ENCODE data around the gene KCNJ12. TPM values are rescaled to one million over a fixed set of nuclear protein-coding genes. Genes with fewer than 3 reads are reported as not detected.

Gene KCNJ12
- total RNA-seq, 1 experiment from 2014 or later, result 2.3 TPM

DNA sequence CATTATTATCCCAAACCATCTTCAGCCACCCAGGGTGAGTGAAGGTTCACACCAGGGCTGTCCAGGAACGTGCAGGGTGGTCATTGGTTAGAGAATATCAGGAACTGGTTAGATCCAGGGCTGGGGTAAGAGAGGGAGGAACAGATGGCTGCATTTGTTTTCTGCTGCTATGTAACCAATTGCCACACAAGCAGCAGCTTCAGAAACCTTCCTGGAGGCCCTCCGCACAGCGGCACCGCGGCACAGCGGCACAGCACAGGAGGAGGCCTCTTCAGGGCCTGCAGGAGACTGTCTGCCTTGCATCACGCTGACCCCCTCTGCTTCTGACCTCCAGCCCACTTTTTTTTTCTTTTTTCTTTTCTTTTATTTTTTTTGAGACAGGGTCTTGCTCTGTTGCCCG is 86.1 kb downstream of the KCNJ12 start (continued):
- TF ChIP-seq, protein P1, sequence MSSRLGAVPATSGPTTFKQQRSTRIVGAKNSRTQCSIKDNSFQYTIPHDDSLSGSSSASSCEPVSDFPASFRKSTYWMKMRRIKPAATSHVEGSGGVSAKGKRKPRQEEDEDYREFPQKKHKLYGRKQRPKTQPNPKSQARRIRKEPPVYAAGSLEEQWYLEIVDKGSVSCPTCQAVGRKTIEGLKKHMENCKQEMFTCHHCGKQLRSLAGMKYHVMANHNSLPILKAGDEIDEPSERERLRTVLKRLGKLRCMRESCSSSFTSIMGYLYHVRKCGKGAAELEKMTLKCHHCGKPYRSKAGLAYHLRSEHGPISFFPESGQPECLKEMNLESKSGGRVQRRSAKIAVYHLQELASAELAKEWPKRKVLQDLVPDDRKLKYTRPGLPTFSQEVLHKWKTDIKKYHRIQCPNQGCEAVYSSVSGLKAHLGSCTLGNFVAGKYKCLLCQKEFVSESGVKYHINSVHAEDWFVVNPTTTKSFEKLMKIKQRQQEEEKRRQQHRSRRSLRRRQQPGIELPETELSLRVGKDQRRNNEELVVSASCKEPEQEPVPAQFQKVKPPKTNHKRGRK (CRISPR knock-in tag; IDR thresholded peaks at IDR 0.05; ENCODE audit: borderline replicate concordance), result no peak

DNA sequence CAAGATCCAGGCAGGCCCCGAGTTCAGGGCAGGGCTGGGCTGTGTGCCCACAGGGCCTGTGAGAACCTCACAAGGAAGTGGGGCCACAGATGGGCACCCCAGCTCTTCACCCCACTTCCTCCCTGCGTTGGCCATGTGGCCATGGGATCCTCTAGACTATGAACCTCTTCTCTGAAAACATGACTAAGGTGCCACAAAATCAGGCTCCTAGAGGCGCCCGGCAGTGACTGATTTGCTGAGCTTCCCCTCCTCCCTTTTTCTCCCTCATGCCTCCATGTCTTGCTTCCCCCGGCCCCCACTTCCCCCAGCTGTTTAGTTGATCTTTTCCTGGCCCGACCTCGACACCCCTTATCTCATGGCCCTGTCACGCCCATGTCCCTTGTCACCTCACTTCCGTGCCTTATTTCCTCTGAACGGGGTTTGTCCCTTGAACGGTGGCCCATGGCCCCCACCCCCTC is 87.1 kb downstream of the KCNJ12 start:
- DNase-seq (ENCODE audit: low spot score), result no peak
- Mint-ChIP-seq H3K36me3 (peaks cover 2% of the 10 kb centered on the region; the same call in 1 of the 2 replicates), H3K27ac (no peak overlapping the region), H3K4me1 (peaks cover 22% of the 10 kb centered on the region), H3K27me3 (ENCODE audit: low read depth) (peaks cover 60% of the 10 kb centered on the region), H3K4me3 (peak overlapping the region; percentile 64), H3K9me3 (peaks cover 3% of the 10 kb centered on the region)
- TF ChIP-seq, protein P2, sequence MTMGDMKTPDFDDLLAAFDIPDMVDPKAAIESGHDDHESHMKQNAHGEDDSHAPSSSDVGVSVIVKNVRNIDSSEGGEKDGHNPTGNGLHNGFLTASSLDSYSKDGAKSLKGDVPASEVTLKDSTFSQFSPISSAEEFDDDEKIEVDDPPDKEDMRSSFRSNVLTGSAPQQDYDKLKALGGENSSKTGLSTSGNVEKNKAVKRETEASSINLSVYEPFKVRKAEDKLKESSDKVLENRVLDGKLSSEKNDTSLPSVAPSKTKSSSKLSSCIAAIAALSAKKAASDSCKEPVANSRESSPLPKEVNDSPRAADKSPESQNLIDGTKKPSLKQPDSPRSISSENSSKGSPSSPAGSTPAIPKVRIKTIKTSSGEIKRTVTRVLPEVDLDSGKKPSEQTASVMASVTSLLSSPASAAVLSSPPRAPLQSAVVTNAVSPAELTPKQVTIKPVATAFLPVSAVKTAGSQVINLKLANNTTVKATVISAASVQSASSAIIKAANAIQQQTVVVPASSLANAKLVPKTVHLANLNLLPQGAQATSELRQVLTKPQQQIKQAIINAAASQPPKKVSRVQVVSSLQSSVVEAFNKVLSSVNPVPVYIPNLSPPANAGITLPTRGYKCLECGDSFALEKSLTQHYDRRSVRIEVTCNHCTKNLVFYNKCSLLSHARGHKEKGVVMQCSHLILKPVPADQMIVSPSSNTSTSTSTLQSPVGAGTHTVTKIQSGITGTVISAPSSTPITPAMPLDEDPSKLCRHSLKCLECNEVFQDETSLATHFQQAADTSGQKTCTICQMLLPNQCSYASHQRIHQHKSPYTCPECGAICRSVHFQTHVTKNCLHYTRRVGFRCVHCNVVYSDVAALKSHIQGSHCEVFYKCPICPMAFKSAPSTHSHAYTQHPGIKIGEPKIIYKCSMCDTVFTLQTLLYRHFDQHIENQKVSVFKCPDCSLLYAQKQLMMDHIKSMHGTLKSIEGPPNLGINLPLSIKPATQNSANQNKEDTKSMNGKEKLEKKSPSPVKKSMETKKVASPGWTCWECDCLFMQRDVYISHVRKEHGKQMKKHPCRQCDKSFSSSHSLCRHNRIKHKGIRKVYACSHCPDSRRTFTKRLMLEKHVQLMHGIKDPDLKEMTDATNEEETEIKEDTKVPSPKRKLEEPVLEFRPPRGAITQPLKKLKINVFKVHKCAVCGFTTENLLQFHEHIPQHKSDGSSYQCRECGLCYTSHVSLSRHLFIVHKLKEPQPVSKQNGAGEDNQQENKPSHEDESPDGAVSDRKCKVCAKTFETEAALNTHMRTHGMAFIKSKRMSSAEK (CRISPR knock-in tag; IDR thresholded peaks at IDR 0.05; ENCODE audit: borderline replicate concordance), result no peak
- TF ChIP-seq NR3C1 (CRISPR knock-in tag; conservative IDR thresholded peaks at IDR 0.05; ENCODE audit: low read depth) (no peak), ESRRA (CRISPR knock-in tag; IDR thresholded peaks at IDR 0.05; ENCODE audit: borderline replicate concordance) (no peak), FOXJ3 (CRISPR knock-in tag; IDR thresholded peaks at IDR 0.05; ENCODE audit: borderline replicate concordance) (no peak), CBFB (CRISPR knock-in tag; IDR thresholded peaks at IDR 0.05; ENCODE audit: low read depth) (no peak), SP1 (CRISPR knock-in tag; conservative IDR thresholded peaks at IDR 0.05) (no peak), ZNF416 (CRISPR knock-in tag; IDR thresholded peaks at IDR 0.05) (no peak)
- TF ChIP-seq, protein P3, sequence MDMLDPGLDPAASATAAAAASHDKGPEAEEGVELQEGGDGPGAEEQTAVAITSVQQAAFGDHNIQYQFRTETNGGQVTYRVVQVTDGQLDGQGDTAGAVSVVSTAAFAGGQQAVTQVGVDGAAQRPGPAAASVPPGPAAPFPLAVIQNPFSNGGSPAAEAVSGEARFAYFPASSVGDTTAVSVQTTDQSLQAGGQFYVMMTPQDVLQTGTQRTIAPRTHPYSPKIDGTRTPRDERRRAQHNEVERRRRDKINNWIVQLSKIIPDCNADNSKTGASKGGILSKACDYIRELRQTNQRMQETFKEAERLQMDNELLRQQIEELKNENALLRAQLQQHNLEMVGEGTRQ (CRISPR knock-in tag; IDR thresholded peaks at IDR 0.05), result no peak
- TF ChIP-seq, protein P4, sequence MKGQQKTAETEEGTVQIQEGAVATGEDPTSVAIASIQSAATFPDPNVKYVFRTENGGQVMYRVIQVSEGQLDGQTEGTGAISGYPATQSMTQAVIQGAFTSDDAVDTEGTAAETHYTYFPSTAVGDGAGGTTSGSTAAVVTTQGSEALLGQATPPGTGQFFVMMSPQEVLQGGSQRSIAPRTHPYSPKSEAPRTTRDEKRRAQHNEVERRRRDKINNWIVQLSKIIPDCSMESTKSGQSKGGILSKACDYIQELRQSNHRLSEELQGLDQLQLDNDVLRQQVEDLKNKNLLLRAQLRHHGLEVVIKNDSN (CRISPR knock-in tag; IDR thresholded peaks at IDR 0.05), result no peak
- TF ChIP-seq, protein P5, sequence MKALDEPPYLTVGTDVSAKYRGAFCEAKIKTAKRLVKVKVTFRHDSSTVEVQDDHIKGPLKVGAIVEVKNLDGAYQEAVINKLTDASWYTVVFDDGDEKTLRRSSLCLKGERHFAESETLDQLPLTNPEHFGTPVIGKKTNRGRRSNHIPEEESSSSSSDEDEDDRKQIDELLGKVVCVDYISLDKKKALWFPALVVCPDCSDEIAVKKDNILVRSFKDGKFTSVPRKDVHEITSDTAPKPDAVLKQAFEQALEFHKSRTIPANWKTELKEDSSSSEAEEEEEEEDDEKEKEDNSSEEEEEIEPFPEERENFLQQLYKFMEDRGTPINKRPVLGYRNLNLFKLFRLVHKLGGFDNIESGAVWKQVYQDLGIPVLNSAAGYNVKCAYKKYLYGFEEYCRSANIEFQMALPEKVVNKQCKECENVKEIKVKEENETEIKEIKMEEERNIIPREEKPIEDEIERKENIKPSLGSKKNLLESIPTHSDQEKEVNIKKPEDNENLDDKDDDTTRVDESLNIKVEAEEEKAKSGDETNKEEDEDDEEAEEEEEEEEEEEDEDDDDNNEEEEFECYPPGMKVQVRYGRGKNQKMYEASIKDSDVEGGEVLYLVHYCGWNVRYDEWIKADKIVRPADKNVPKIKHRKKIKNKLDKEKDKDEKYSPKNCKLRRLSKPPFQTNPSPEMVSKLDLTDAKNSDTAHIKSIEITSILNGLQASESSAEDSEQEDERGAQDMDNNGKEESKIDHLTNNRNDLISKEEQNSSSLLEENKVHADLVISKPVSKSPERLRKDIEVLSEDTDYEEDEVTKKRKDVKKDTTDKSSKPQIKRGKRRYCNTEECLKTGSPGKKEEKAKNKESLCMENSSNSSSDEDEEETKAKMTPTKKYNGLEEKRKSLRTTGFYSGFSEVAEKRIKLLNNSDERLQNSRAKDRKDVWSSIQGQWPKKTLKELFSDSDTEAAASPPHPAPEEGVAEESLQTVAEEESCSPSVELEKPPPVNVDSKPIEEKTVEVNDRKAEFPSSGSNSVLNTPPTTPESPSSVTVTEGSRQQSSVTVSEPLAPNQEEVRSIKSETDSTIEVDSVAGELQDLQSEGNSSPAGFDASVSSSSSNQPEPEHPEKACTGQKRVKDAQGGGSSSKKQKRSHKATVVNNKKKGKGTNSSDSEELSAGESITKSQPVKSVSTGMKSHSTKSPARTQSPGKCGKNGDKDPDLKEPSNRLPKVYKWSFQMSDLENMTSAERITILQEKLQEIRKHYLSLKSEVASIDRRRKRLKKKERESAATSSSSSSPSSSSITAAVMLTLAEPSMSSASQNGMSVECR (CRISPR knock-in tag; IDR thresholded peaks at IDR 0.05; ENCODE audit: borderline replicate concordance), result no peak
- TF ChIP-seq, protein P6, sequence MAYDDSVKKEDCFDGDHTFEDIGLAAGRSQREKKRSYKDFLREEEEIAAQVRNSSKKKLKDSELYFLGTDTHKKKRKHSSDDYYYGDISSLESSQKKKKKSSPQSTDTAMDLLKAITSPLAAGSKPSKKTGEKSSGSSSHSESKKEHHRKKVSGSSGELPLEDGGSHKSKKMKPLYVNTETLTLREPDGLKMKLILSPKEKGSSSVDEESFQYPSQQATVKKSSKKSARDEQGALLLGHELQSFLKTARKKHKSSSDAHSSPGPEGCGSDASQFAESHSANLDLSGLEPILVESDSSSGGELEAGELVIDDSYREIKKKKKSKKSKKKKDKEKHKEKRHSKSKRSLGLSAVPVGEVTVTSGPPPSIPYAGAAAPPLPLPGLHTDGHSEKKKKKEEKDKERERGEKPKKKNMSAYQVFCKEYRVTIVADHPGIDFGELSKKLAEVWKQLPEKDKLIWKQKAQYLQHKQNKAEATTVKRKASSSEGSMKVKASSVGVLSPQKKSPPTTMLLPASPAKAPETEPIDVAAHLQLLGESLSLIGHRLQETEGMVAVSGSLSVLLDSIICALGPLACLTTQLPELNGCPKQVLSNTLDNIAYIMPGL (CRISPR knock-in tag; IDR thresholded peaks at IDR 0.05), result no peak
- TF ChIP-seq, protein P7, sequence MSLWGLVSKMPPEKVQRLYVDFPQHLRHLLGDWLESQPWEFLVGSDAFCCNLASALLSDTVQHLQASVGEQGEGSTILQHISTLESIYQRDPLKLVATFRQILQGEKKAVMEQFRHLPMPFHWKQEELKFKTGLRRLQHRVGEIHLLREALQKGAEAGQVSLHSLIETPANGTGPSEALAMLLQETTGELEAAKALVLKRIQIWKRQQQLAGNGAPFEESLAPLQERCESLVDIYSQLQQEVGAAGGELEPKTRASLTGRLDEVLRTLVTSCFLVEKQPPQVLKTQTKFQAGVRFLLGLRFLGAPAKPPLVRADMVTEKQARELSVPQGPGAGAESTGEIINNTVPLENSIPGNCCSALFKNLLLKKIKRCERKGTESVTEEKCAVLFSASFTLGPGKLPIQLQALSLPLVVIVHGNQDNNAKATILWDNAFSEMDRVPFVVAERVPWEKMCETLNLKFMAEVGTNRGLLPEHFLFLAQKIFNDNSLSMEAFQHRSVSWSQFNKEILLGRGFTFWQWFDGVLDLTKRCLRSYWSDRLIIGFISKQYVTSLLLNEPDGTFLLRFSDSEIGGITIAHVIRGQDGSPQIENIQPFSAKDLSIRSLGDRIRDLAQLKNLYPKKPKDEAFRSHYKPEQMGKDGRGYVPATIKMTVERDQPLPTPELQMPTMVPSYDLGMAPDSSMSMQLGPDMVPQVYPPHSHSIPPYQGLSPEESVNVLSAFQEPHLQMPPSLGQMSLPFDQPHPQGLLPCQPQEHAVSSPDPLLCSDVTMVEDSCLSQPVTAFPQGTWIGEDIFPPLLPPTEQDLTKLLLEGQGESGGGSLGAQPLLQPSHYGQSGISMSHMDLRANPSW (CRISPR knock-in tag; conservative IDR thresholded peaks at IDR 0.05; ENCODE audit: low read depth), result no peak
- TF ChIP-seq, protein P8, sequence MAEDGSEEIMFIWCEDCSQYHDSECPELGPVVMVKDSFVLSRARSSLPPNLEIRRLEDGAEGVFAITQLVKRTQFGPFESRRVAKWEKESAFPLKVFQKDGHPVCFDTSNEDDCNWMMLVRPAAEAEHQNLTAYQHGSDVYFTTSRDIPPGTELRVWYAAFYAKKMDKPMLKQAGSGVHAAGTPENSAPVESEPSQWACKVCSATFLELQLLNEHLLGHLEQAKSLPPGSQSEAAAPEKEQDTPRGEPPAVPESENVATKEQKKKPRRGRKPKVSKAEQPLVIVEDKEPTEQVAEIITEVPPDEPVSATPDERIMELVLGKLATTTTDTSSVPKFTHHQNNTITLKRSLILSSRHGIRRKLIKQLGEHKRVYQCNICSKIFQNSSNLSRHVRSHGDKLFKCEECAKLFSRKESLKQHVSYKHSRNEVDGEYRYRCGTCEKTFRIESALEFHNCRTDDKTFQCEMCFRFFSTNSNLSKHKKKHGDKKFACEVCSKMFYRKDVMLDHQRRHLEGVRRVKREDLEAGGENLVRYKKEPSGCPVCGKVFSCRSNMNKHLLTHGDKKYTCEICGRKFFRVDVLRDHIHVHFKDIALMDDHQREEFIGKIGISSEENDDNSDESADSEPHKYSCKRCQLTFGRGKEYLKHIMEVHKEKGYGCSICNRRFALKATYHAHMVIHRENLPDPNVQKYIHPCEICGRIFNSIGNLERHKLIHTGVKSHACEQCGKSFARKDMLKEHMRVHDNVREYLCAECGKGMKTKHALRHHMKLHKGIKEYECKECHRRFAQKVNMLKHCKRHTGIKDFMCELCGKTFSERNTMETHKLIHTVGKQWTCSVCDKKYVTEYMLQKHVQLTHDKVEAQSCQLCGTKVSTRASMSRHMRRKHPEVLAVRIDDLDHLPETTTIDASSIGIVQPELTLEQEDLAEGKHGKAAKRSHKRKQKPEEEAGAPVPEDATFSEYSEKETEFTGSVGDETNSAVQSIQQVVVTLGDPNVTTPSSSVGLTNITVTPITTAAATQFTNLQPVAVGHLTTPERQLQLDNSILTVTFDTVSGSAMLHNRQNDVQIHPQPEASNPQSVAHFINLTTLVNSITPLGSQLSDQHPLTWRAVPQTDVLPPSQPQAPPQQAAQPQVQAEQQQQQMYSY (CRISPR knock-in tag; IDR thresholded peaks at IDR 0.05), result no peak
- CTCF ChIA-PET, result interaction anchor here (0.7 to 2.0 kb wide), 3 partner anchors 11 to 50 kb away, joined by 3 to 13 read pairs (median 7); no protein-coding TSS in a partner anchor
- no peak for ATAC-seq
- POLR2A ChIA-PET, result no interaction called here
